HepG2 (cell line): ENCODE data around the gene ZCCHC3. TPM values are rescaled to one million over a fixed set of nuclear protein-coding genes. Genes with fewer than 3 reads are reported as not detected.
A peak's percentile ranks its signal among the peaks of the same experiment; 100 is the strongest.

ENCODE experiments used
- AHDC1 ChIP-seq: sonication (generic); formaldehyde crosslinking; IDR thresholded peaks from 2 replicates; pipeline ENCODE4 v1.5.1; 2020; ENCODE audit warnings: mild to moderate bottlenecking, missing genetic modification reagents, borderline replicate concordance
- AHR ChIP-seq: IDR thresholded peaks from 2 replicates; pipeline ENCODE4 v1.6.1; 2018; ENCODE audit warnings: missing genetic modification reagents, missing compliant biosample characterization
- E2F2 ChIP-seq: sonication (generic); formaldehyde crosslinking; IDR thresholded peaks from 2 replicates; pipeline ENCODE4 v1.4.0; 2020; ENCODE audit warnings: missing genetic modification reagents, borderline replicate concordance
- FOXC1 ChIP-seq: sonication (generic); formaldehyde crosslinking; IDR thresholded peaks from 2 replicates; pipeline ENCODE4 v1.8.0; 2022; ENCODE audit warnings: mild to moderate bottlenecking, missing genetic modification reagents, borderline replicate concordance
- IRX3 ChIP-seq: sonication (generic); formaldehyde crosslinking; IDR thresholded peaks from 2 replicates; pipeline ENCODE4 v1.8.1; 2023; ENCODE audit warnings: mild to moderate bottlenecking, low read depth, missing genetic modification reagents, borderline replicate concordance
- KAT7 ChIP-seq: IDR thresholded peaks from 2 replicates; pipeline ENCODE4 v1.6.1; 2018; ENCODE audit warnings: borderline replicate concordance, missing compliant biosample characterization
- KLF12 ChIP-seq: sonication (generic); formaldehyde crosslinking; IDR thresholded peaks from 2 replicates; pipeline ENCODE4 v1.4.0; 2020; ENCODE audit warnings: missing genetic modification reagents, borderline replicate concordance
- TRAFD1 ChIP-seq: sonication (generic); formaldehyde crosslinking; IDR thresholded peaks from 2 replicates; pipeline ENCODE4 v1.5.1; 2020; ENCODE audit warnings: missing genetic modification reagents, mild to moderate bottlenecking, borderline replicate concordance
- ZFX ChIP-seq: sonication (generic); formaldehyde crosslinking; IDR thresholded peaks from 2 replicates; pipeline ENCODE4 v1.4.0; 2020; ENCODE audit warnings: mild to moderate bottlenecking, low read depth, missing genetic modification reagents, moderate library complexity
- ZMYM3 ChIP-seq: sonication (generic); formaldehyde crosslinking; IDR thresholded peaks from 2 replicates; pipeline ENCODE4 v1.5.1; 2020; ENCODE audit warnings: mild to moderate bottlenecking, missing genetic modification reagents
- ZNF343 ChIP-seq: sonication (generic); formaldehyde crosslinking; IDR thresholded peaks from 2 replicates; pipeline ENCODE4 v1.4.0; 2020; ENCODE audit warnings: mild to moderate bottlenecking, missing genetic modification reagents
- ZNF512 ChIP-seq: sonication (generic); formaldehyde crosslinking; IDR thresholded peaks from 2 replicates; pipeline ENCODE4 v1.4.0; 2020; ENCODE audit warnings: mild to moderate bottlenecking, missing genetic modification reagents
- ZNF513 ChIP-seq: sonication (generic); formaldehyde crosslinking; conservative IDR thresholded peaks from 2 replicates; pipeline ENCODE4 v1.5.0; 2020; ENCODE audit warnings: missing genetic modification reagents
- ZNF7 ChIP-seq: IDR thresholded peaks from 2 replicates; pipeline ENCODE4 v1.6.1; 2016; ENCODE audit warnings: missing biosample characterization, missing genetic modification reagents
- ZSCAN30 ChIP-seq: sonication (generic); formaldehyde crosslinking; IDR thresholded peaks from 2 replicates; pipeline ENCODE4 v1.5.0; 2020; ENCODE audit warnings: mild to moderate bottlenecking, missing genetic modification reagents
- ZSCAN9 ChIP-seq: IDR thresholded peaks from 2 replicates; pipeline ENCODE4 v1.6.1; 2016; ENCODE audit warnings: borderline replicate concordance
- polyA plus RNA-seq, 8 experiments: library from polyadenylated mRNA; depleted of rRNA in 3 of 8; stranded (reverse) in 7 of 8; unstranded in 1 of 8; fragments of >200 nt; fragmentation: Illumina TruSeq in 4 of 8; extraction: Trizol in 4 of 8; gene quantifications; 2 replicates each; pipeline versions ENCODE4 v1.2.1 to v1.2.3, GENCODE V29; 2011 to 2016; ENCODE audit warnings: low read depth in 4 of 8, missing spikeins in 1 of 8, mixed read lengths in 1 of 8; ENCODE audit not compliant: insufficient read depth in 1 of 8
- total RNA-seq, 5 experiments: library from RNA; depleted of rRNA; stranded (reverse); fragments of >200 nt; fragmentation: Illumina TruSeq; extraction: Trizol; gene quantifications; 2 replicates each; pipeline ENCODE4 v1.2.3, GENCODE V29; 2016; ENCODE audit warnings: low read depth in 1 of 5

The ZCCHC3 gene
- total and polyA plus RNA-seq, 2 of the 13 experiments (the other 11 are each of a cell fraction or from before 2014, with no cell fraction given): 46.6 to 63.0 TPM

GRCh38 chr20:326645-327185, 29.3 kb downstream of the ZCCHC3 start (continued):
- TF ChIP-seq ZNF343 (CRISPR knock-in tag) (0 out of 2 replicates have a peak, but pooled peaks have one; percentile 41), TRAFD1 (no peak), IRX3 (CRISPR knock-in tag) (no peak), ZMYM3 (CRISPR knock-in tag) (no peak), E2F2 (CRISPR knock-in tag) (no peak), KAT7 (peak; percentile 93; the same call in 1 of the 2 replicates), ZSCAN30 (CRISPR knock-in tag) (no peak), ZNF7 (no peak), AHR (CRISPR knock-in tag) (no peak; the same call in 1 of the 2 replicates), ZSCAN9 (CRISPR knock-in tag) (no peak), ZFX (CRISPR knock-in tag) (peak; percentile 62), ZNF513 (0 out of 2 replicates have a peak, but pooled peaks have one; percentile 21), KLF12 (no peak; the same call in 1 of the 2 replicates), FOXC1 (CRISPR knock-in tag) (no peak), AHDC1 (0 out of 2 replicates have a peak, but pooled peaks have one; percentile 36), ZNF512 (CRISPR knock-in tag) (no peak)
